GM04503 (cell line): ENCODE data around the gene CALML3.
"Not testable (repeated sequence)": the region's sequence is repeated elsewhere in the genome, so short reads cannot be mapped to it uniquely, and the experiment has no call there.

ENCODE experiments used
- DNase-seq: peaks from one replicate; pipeline ENCODE4 v3.0.0-alpha.2; 2012; ENCODE audit warnings: low read depth

The CALML3 gene

GRCh38 chr10:5524641-5525560 lies at the start of gene CALML3:
CALML3 (plus strand) TSS chr10:5524961; CDS start chr10:5525086, 125 bp downstream.
- DNase-seq = no peak

- not testable (repeated sequence) for DNase-seq
Measured at GRCh38 chr10:5475088-5475487, 49.7 kb upstream of the CALML3 start.

- DNase-seq = not testable (repeated sequence)
Measured at GRCh38 chr10:5475974-5476807, 48.6 kb upstream of the CALML3 start.

GRCh38 chr10:5476918-5477525 lies 47.7 kb upstream of the CALML3 start:
- DNase-seq = no peak

- no peak for DNase-seq
Measured at GRCh38 chr10:5477948-5478693, 46.6 kb upstream of the CALML3 start.

- no peak for DNase-seq
Measured at GRCh38 chr10:5478694-5479305, 46.0 kb upstream of the CALML3 start.

- DNase-seq = no peak
Measured at GRCh38 chr10:5479481-5480161, 45.1 kb upstream of the CALML3 start.

- no peak for DNase-seq
Measured at GRCh38 chr10:5480162-5480941, 44.4 kb upstream of the CALML3 start.

- no peak for DNase-seq
Measured at GRCh38 chr10:5481121-5481520, 43.6 kb upstream of the CALML3 start.

- DNase-seq = no peak
Measured at GRCh38 chr10:5482016-5482415, 42.7 kb upstream of the CALML3 start.

GRCh38 chr10:5484205-5484604 lies 40.6 kb upstream of the CALML3 start:
- DNase-seq = no peak

- DNase-seq = no peak
Measured at GRCh38 chr10:5485290-5485689, 39.5 kb upstream of the CALML3 start.

- no peak for DNase-seq
Measured at GRCh38 chr10:5485948-5486852, 38.6 kb upstream of the CALML3 start.

- DNase-seq = no peak
Measured at GRCh38 chr10:5486853-5487235, 37.9 kb upstream of the CALML3 start.

GRCh38 chr10:5488272-5489161 lies 36.2 kb upstream of the CALML3 start:
- DNase-seq = no peak

- no peak for DNase-seq
Measured at GRCh38 chr10:5490032-5490431, 34.7 kb upstream of the CALML3 start.

- no peak for DNase-seq
Measured at GRCh38 chr10:5490698-5491464, 33.9 kb upstream of the CALML3 start.
